K562 (cell line): Measurements from ENCODE around the gene PRDM15.

Experiments used
- CTCF ChIP-seq, 3 experiments: IDR thresholded peaks in 2 of 3; conservative IDR thresholded peaks in 1 of 3; 2 replicates each; pipeline ENCODE4 v1.5.1; 2011 to 2012; ENCODE audit warnings: low read length in 3 of 3, mild to moderate bottlenecking in 3 of 3, control low read depth in 2 of 3, improper control_type of control experiment in 1 of 3, inconsistent platforms in 1 of 3, low read depth in 1 of 3, mixed read lengths in 1 of 3, moderate library complexity in 1 of 3; ENCODE audit not compliant: insufficient read depth in 2 of 3
- HDAC3 ChIP-seq: fragments of 450-650 bp; IDR thresholded peaks from 2 replicates; pipeline ENCODE4 v1.6.1; 2018; ENCODE audit warnings: borderline replicate concordance, mild to moderate bottlenecking, moderate library complexity; ENCODE audit not compliant: partially characterized antibody
- SNAPC5 ChIP-seq: fragments of 250-450 bp; sonication (Bioruptor Pico); IDR thresholded peaks from 2 replicates; pipeline ENCODE4 v1.8.0; 2021; ENCODE audit warnings: moderate library complexity, mild to moderate bottlenecking, inconsistent platforms
- TAF1 ChIP-seq: IDR thresholded peaks from 2 replicates; pipeline ENCODE4 v1.6.1; 2011; ENCODE audit warnings: mild to moderate bottlenecking, low read length, moderate library complexity; ENCODE audit not compliant: insufficient read depth, control insufficient read depth, severe bottlenecking; ENCODE audit errors: extremely low read depth

GRCh38 chr21:41843584-41843983 is 35.6 kb downstream of the PRDM15 start:
- TF ChIP-seq SNAPC5 (CRISPR knock-in tag), result no peak
- no peak for TF ChIP-seq CTCF (IDR thresholded peaks at IDR 0.05 in 2 of 3, conservative IDR thresholded peaks at IDR 0.05 in 1 of 3; ENCODE audit: insufficient read depth in 2 of 3, low read depth in 1 of 3, low read length in 3 of 3)
- no peak for TF ChIP-seq TAF1
- TF ChIP-seq HDAC3, result no peak
